Heart left ventricle (tissue), 16 donors: ENCODE results near the gene BCL11A. TPM values are rescaled to one million over a fixed set of nuclear protein-coding genes. Genes with fewer than 3 reads are reported as not detected.

Source experiments
- ATAC-seq, 4 donors: fragments of 200-7000 bp; cut with Tn5 transposase; one replicate each; pipeline ENCODE4 v1.9.1; 2020 to 2022; ENCODE audit warnings: moderate library complexity in 4 of 4, mild to moderate bottlenecking in 3 of 4, moderate number of reproducible peaks in 1 of 4
- DNase-seq, 5 donors: peaks; one replicate each; pipeline ENCODE4 v3.0.0-alpha.2; 2020
- H3K27ac ChIP-seq, 12 donors: fragments of 200-600 bp; sonication (generic) in 4 of 12; one replicate each; pipeline versions ENCODE4 v1.5.0 to v1.8.0; 2016 to 2022; ENCODE audit warnings: mild to moderate bottlenecking in 2 of 12
- H3K27me3 ChIP-seq, 9 donors: fragments of 200-600 bp; sonication (generic) in 2 of 9; one replicate each; pipeline versions ENCODE4 v1.5.1 to v1.8.0; 2016 to 2022; ENCODE audit warnings: mild to moderate bottlenecking in 3 of 9
- H3K36me3 ChIP-seq, 9 donors: fragments of 200-600 bp; sonication (generic) in 2 of 9; one replicate each; pipeline versions ENCODE4 v1.5.0 to v1.8.0; 2018 to 2022; ENCODE audit warnings: mild to moderate bottlenecking in 2 of 9
- H3K4me1 ChIP-seq, 12 donors: fragments of 200-600 bp; sonication (generic) in 4 of 12; one replicate each; pipeline versions ENCODE4 v1.5.0 to v1.8.0; 2016 to 2022; ENCODE audit warnings: mild to moderate bottlenecking in 3 of 12
- H3K4me3 ChIP-seq, 12 donors: fragments of 200-600 bp; sonication (generic) in 4 of 12; one replicate each; pipeline versions ENCODE4 v1.5.0 to v1.8.0; 2017 to 2022; ENCODE audit warnings: mild to moderate bottlenecking in 9 of 12, moderate library complexity in 4 of 12
- H3K9me3 ChIP-seq, 12 donors: fragments of 200-600 bp; sonication (generic) in 4 of 12; one replicate each; pipeline versions ENCODE4 v1.5.0 to v1.8.0; 2016 to 2022; ENCODE audit warnings: mild to moderate bottlenecking in 1 of 12
- CTCF ChIP-seq, 12 donors: fragments of 200-600 bp; sonication (generic) in 4 of 12; IDR thresholded peaks; one replicate each; pipeline versions ENCODE4 v1.5.0 to v1.8.0; 2018 to 2022; ENCODE audit warnings: antibody characterized with exemption in 12 of 12, mild to moderate bottlenecking in 5 of 12
- POLR2A ChIP-seq, 2 donors: fragments of 450-650 bp; IDR thresholded peaks; one replicate each; pipeline ENCODE4 v1.6.1; 2017; ENCODE audit warnings: antibody characterized with exemption in 2 of 2, mild to moderate bottlenecking in 2 of 2, moderate library complexity in 2 of 2
- WGBS, 4 donors: extraction: QIAGEN DNeasy Blood & Tissue Kit in 2 of 4; methylation state at CpG; one replicate each; pipeline versions ENCODE4 v1.1.5 to v1.1.7; 2013 to 2018; 5-methylcytosine and 5-hydroxymethylcytosine counted together
- intact Hi-C, 10 donors: fragments of 100-400 bp; cut with DNase I; formaldehyde crosslinking; loops; one replicate each; pipeline versions ENCODE4 v1.11.1 to v1.14.2; 2022
- polyA plus RNA-seq, 2 donors: library from polyadenylated mRNA; stranded (reverse); fragments of 200-250 nt; gene quantifications; one replicate each; pipeline ENCODE4 v1.2.3, GENCODE V29; 2013
- total RNA-seq, 9 donors: library from RNA; depleted of rRNA in 2 of 9; stranded (reverse); fragments of >200 nt in 2 of 9; fragmentation: NEBNext Ultra II Directional in 3 of 9; extraction: Animal tissue kit (Norgen Biotek cat#: 25700) in 3 of 9; gene quantifications; one replicate each; pipeline versions ENCODE4 v1.1.0 to v1.2.4, GENCODE V29; 2016 to 2023
- donor health status: ischemic (EF 13 %, LVEDD 7.1; RV severe dilation, severe dysfunction).
- donor health status: healthy with polysubstance abuse.
- donor health status: DM: no; HTN: yes; CAD: no.
- donor health status: DM: no; HTN: no; CAD: no.
- donor health status: ischemic (EF 25% LVEDD 6.9; RV normal size, moderate dysfunction).
- donor health status: ischemic (EF 25% LVEDD 5.7; RV mildly dilated, moderate dysfunction).
- donor health status: healthy.
- donor health status: DM: yes; HTN: yes; CAD: no.
- donor health status: ischemic (EF 35%, LVEDD 5.7; RV mildly dilated, moderate dysfunction).
- donor health status: nonischemic (EF 11% LVEDD 7.7; RV severe dilation, severe dysfunction).
- donor health status: DM: yes; HTN: yes; CAD: no.
- donor health status: PGD.
- donor health status: ischemic (EF 29% LVEDD 5.4; RV normal size, mild dysfunction).
- donor health status: nonischemic (EF 23%, LVEDD 6.1; RV moderate dilation, normal function).

BCL11A gene
- total and polyA plus RNA-seq, 11 donors, result 5.6 to 31.9 (median 20.2) TPM

- ATAC-seq, result no peak
- WGBS, 4 donors, result 79 to 86% (median 80%) methylated on average over 5 of the region's 5 CpGs
- Histone ChIP-seq H3K9me3 (peaks cover 0 to 6% (median 0%) of the 10 kb centered on the region in 12 donors), H3K4me3 (no peak overlapping the region), H3K4me1 (peaks cover 0 to 14% (median under 1%) of the 10 kb centered on the region in 12 donors), H3K27me3 (no peaks in the 10 kb centered on the region), H3K27ac (no peak overlapping the region), H3K36me3 (no peaks in the 10 kb centered on the region)
- TF ChIP-seq POLR2A (IDR thresholded peaks at IDR 0.05) (no peak), CTCF (IDR thresholded peaks at IDR 0.05) (no peak)
- no peak for DNase-seq
- intact Hi-C loops, result no loop called here
Observed at GRCh38 chr2:60412620-60413019, 140.8 kb downstream of the BCL11A start.

DNA sequence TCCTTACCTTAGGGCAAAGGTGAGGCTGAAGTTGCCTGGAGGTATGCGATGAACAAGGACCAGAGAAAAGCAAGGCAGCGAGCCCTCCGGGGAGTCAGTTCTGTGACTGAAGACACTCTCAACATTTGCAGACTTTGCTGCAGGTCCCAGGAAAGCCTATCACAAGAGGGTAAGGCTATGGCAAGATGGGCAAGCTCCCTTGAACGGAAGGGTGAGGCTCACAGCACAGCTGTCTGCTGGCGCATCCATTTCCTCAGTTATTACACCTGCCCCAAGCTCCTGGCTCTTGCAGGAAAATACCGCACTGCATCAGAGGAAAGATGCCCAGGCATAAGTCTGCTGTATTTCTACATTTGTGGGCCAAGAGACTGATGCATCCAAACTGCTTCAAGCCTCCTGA is 141.4 kb downstream of the BCL11A start:
- Histone ChIP-seq H3K4me1 (peaks cover 0 to 19% (median 4%) of the 10 kb centered on the region in 12 donors), H3K9me3 (peaks cover 0 to 6% (median 0%) of the 10 kb centered on the region in 12 donors), H3K36me3 (no peaks in the 10 kb centered on the region), H3K4me3 (no peak overlapping the region), H3K27ac (no peak overlapping the region), H3K27me3 (no peaks in the 10 kb centered on the region)
- TF ChIP-seq CTCF (IDR thresholded peaks at IDR 0.05) (no peak), POLR2A (IDR thresholded peaks at IDR 0.05) (no peak)
- DNase-seq, result no peak
- intact Hi-C loops, result no loop called here
- ATAC-seq, result no peak
- WGBS, 4 donors, result 88 to 91% (median 89%) methylated on average over 6 of the region's 6 CpGs

DNA sequence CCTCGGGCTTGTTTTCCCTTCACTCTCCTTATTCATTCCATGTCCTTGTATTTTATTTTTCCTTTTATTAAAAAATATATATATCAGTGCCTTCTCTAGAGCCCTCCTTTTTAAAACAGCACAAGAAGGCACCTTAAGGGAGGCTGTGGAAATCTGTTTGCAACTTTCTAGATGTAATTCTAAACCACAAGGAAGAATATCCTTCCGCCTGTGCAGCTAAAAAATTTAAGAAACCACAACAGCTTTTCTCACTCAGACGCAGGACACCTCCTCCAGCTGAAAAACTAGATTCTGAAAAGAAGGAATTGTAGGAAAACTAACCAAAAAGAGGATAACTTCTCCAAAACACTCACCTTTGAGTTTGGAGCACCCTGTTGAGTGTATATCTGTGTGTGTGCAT is 142.2 kb downstream of the BCL11A start:
- 46 to 62% (median 49%) methylated on average over 3 of the region's 3 CpGs for WGBS, 4 donors

More for the DNA sequence above, 142.2 kb downstream of the BCL11A start:
- DNase-seq, result no peak
- Histone ChIP-seq H3K4me1 (peaks cover 0 to 17% (median 4%) of the 10 kb centered on the region in 12 donors), H3K27ac (no peak overlapping the region), H3K9me3 (peaks cover 0 to 6% (median 0%) of the 10 kb centered on the region in 12 donors), H3K36me3 (no peaks in the 10 kb centered on the region), H3K4me3 (no peak overlapping the region), H3K27me3 (no peaks in the 10 kb centered on the region)
- no peak for ATAC-seq
- TF ChIP-seq CTCF (IDR thresholded peaks at IDR 0.05), result no peak
- TF ChIP-seq POLR2A (IDR thresholded peaks at IDR 0.05), result no peak
- intact Hi-C loops, result no loop called here
